A673 (cell line): Measurements from ENCODE around the gene RELL1. TPM values are rescaled to one million over a fixed set of nuclear protein-coding genes. Genes with fewer than 3 reads are reported as not detected.

Experiments
- BruUV-seq: library from RNA; stranded (reverse); fragments of 400-500 nt; replicated peaks from 2 replicates; lab custom pipeline; 2021; lab: Mats Ljungman, UMichigan
- CTCF ChIA-PET: fragments of 300-600 bp; sonication (Branson Sonifier 250); formaldehyde crosslinking; loops from one replicate; lab custom pipeline; 2022; ENCODE audit warnings: antibody characterized with exemption; lab: Charles Lee
- POLR2A ChIA-PET: fragments of 300-600 bp; sonication (Branson Sonifier 250); formaldehyde crosslinking; loops from one replicate; lab custom pipeline; 2022; ENCODE audit warnings: antibody characterized with exemption; ENCODE audit not compliant: low non-redundant PET; lab: Charles Lee
- DNase-seq: peaks from one replicate; pipeline ENCODE4 v3.0.0-alpha.2; 2015; ENCODE audit warnings: low spot score
- H3K27ac ChIP-seq: fragments of 200-600 bp; sonication (generic); 2 replicates; pipeline ENCODE4 v1.5.1; 2016; ENCODE audit warnings: mixed run types, low read depth, mild to moderate bottlenecking, mixed read lengths, antibody characterized with exemption, low read length; ENCODE audit not compliant: poor library complexity, severe bottlenecking
- H3K27me3 ChIP-seq: fragments of 200-600 bp; sonication (generic); replicated peaks from 2 replicates; pipeline ENCODE4 v1.6.1; 2017; ENCODE audit warnings: mixed run types, low read depth, mild to moderate bottlenecking, mixed read lengths, antibody characterized with exemption, low read length; ENCODE audit not compliant: insufficient read depth, poor library complexity
- H3K36me3 ChIP-seq: fragments of 200-600 bp; sonication (generic); 2 replicates; pipeline ENCODE4 v1.6.1; 2016; ENCODE audit warnings: mixed run types, mild to moderate bottlenecking, mixed read lengths, antibody characterized with exemption, low read length; ENCODE audit not compliant: insufficient read depth, poor library complexity, severe bottlenecking
- H3K4me1 ChIP-seq: fragments of 200-600 bp; sonication (generic); 2 replicates; pipeline ENCODE4 v1.6.1; 2017; ENCODE audit warnings: mixed run types, mild to moderate bottlenecking, mixed read lengths, antibody characterized with exemption, low read length; ENCODE audit not compliant: insufficient read depth, poor library complexity, severe bottlenecking
- H3K4me3 ChIP-seq: fragments of 200-600 bp; sonication (generic); 2 replicates; pipeline ENCODE4 v1.5.1; 2016; ENCODE audit warnings: low read depth, mixed run types, mild to moderate bottlenecking, mixed read lengths, low read length; ENCODE audit not compliant: poor library complexity, severe bottlenecking
- H3K9me3 ChIP-seq: fragments of 200-600 bp; sonication (generic); 2 replicates; pipeline ENCODE4 v1.6.1; 2016; ENCODE audit warnings: mixed run types, low read depth, mild to moderate bottlenecking, mixed read lengths, antibody characterized with exemption, low read length; ENCODE audit not compliant: poor library complexity, severe bottlenecking
- CTCF ChIP-seq: fragments of 300-800, 200-600 bp; sonication (generic); conservative IDR thresholded peaks from 2 replicates; pipeline ENCODE4 v1.5.1; 2017; ENCODE audit warnings: low read depth, mild to moderate bottlenecking, antibody characterized with exemption, low read length, moderate library complexity, mixed read lengths
- EZH2 ChIP-seq: fragments of 200-600 bp; sonication (generic); IDR thresholded peaks from 2 replicates; pipeline ENCODE4 v1.6.1; 2017; ENCODE audit warnings: borderline replicate concordance, low read depth, mild to moderate bottlenecking, mixed read lengths, antibody characterized with exemption, low read length; ENCODE audit not compliant: poor library complexity, severe bottlenecking
- intact Hi-C: fragments of 100-400 bp; cut with micrococcal nuclease; formaldehyde crosslinking; loops from one replicate; pipeline ENCODE4 v1.10.0; 2022; ENCODE audit not compliant: unreplicated experiment
- total RNA-seq: library from RNA; stranded (reverse); gene quantifications from 2 replicates; pipeline ENCODE4 v1.2.3, GENCODE V29; 2021

RELL1 gene
- total RNA-seq, 1 experiment from 2014 or later, result 6.0 TPM

GRCh38 chr4:37644962-37645361 lies 41.2 kb downstream of the RELL1 start:
- no peak overlapping the region for H3K4me3 ChIP-seq
- POLR2A ChIA-PET, result no interaction called here
- no peaks in the 10 kb centered on the region for H3K4me1 ChIP-seq
- CTCF ChIA-PET, result no interaction called here
- no peaks in the 10 kb centered on the region for H3K9me3 ChIP-seq
- no peaks in the 10 kb centered on the region for H3K36me3 ChIP-seq
- BruUV-seq, result no TSS peak
- no peaks in the 10 kb centered on the region for H3K27me3 ChIP-seq
- intact Hi-C loops, result no loop called here
- DNase-seq, result no peak
- H3K27ac ChIP-seq, result no peak overlapping the region
- no peak for TF ChIP-seq EZH2
- no peak for TF ChIP-seq CTCF

- Histone ChIP-seq H3K27ac (no peak overlapping the region), H3K4me1 (no peaks in the 10 kb centered on the region), H3K4me3 (no peak overlapping the region), H3K9me3 (no peaks in the 10 kb centered on the region), H3K36me3 (no peaks in the 10 kb centered on the region), H3K27me3 (no peaks in the 10 kb centered on the region)
- no TSS peak for BruUV-seq
- ChIA-PET POLR2A (no interaction called here), CTCF (no interaction called here)
- DNase-seq, result no peak
- intact Hi-C loops, result no loop called here
- no peak for TF ChIP-seq CTCF
- TF ChIP-seq EZH2, result no peak
Measured at GRCh38 chr4:37641886-37642849, 44.0 kb downstream of the RELL1 start.

GRCh38 chr4:37641352-37641751 lies 44.8 kb downstream of the RELL1 start:
- H3K27ac ChIP-seq, result no peak overlapping the region
- H3K9me3 ChIP-seq, result no peaks in the 10 kb centered on the region
- no peak overlapping the region for H3K4me3 ChIP-seq
- H3K36me3 ChIP-seq, result no peaks in the 10 kb centered on the region
- CTCF ChIA-PET, result no interaction called here
- no peaks in the 10 kb centered on the region for H3K27me3 ChIP-seq
- BruUV-seq, result no TSS peak
- POLR2A ChIA-PET, result no interaction called here
- no peak for DNase-seq
- H3K4me1 ChIP-seq, result no peaks in the 10 kb centered on the region
- intact Hi-C loops, result no loop called here
- TF ChIP-seq EZH2, result no peak
- no peak for TF ChIP-seq CTCF
